AG09319 (cell line): ENCODE data around the gene SPAG7.
A peak's percentile ranks its signal among the peaks of the same experiment; 100 is the strongest.

Experiments
- DNase-seq: peaks from one replicate; pipeline ENCODE4 v3.0.0-alpha.2; 2010; ENCODE audit warnings: low read depth; ENCODE audit errors: extremely low read depth
- CTCF ChIP-seq: IDR thresholded peaks from 2 replicates; pipeline ENCODE4 v1.5.1; 2011; ENCODE audit warnings: low read depth, mild to moderate bottlenecking, inconsistent platforms, low read length, moderate library complexity

The SPAG7 gene

GRCh38 chr17:4940555-4941318 is 26.9 kb downstream of the SPAG7 start:
- no peak for DNase-seq
- TF ChIP-seq CTCF = no peak

- no peak for TF ChIP-seq CTCF
- peak; percentile 99 for DNase-seq
These were observed 27.6 kb downstream of the SPAG7 start, which contains the start of the genes RNF167 and SLC25A11 for GRCh38 chr17:4939796-4940554. Gene RNF167 (plus strand): TSS chr17:4940268. CDS start chr17:4940910, 642 bp downstream. Gene SLC25A11 (minus strand): TSS chr17:4940046. CDS start chr17:4939910, 136 bp downstream.

GRCh38 chr17:4939546-4939795 is 28.1 kb downstream of the SPAG7 start:
- DNase-seq = no peak
- no peak for TF ChIP-seq CTCF

GRCh38 chr17:4938688-4939545 is 28.7 kb downstream of the SPAG7 start:
- no peak for DNase-seq
- TF ChIP-seq CTCF = no peak

GRCh38 chr17:4938069-4938491 is 29.5 kb downstream of the SPAG7 start:
- no peak for DNase-seq

GRCh38 chr17:4937553-4937952 is 30.1 kb downstream of the SPAG7 start:
- DNase-seq = no peak
- no peak for TF ChIP-seq CTCF

More at GRCh38 chr17:4938069-4938491, 29.5 kb downstream of the SPAG7 start:
- no peak for TF ChIP-seq CTCF

- no peak for TF ChIP-seq CTCF
- DNase-seq = no peak
These were observed 31.2 kb downstream of the SPAG7 start for GRCh38 chr17:4936436-4936835.
